Activated naive CD4-positive, alpha-beta T cell (primary cell): Measurements from ENCODE around the gene ST3GAL3.
"Not testable (repeated sequence)": the region's sequence is repeated elsewhere in the genome, so short reads cannot be mapped to it uniquely, and the experiment has no call there.

Experiments
- DNase-seq, 4 experiments: peaks; one replicate each; lab custom pipeline; 2025; lab: John Stamatoyannopoulos, UW

The ST3GAL3 gene

DNA sequence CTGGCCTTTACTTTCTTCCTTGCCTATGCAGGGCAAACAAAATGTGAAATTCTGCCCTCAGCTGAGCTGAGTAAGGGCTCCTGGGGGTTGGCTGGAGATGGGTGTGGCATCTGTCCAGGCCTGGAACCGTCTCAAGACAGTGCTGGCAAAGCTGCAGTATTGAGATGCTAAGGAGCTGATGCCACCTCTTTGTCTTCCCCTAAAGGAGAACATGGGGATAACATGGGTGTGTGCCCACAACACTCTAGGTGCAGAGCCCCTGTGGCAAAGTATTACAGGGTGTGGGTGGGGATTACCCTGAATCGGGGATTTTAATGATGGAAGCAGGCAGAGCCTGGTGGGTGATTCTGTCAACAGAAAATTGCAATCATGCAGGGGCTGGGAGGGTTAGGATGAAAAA, 2.5 kb upstream of the ST3GAL3 start:
- no peak for DNase-seq

DNA sequence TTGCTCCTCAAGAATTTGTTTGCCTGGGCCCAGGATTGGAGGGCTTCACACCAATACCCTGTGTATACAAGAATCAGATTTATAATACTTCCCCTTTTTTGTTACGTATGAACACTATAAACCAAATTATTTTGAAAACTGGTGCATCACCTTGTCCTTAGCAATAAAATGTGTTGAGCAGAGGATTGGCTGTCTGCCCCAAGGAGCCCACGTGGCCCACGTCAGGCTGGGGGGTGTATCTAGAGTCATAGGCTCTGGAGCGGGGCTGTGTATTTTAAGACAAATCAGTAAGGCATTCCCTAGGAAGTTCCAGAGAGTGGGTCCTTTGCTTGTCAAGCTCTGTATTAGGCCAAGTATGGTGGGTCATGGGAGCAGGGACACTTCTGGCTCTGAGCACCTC, 2.0 kb upstream of the ST3GAL3 start:
- DNase-seq: no peak

DNA sequence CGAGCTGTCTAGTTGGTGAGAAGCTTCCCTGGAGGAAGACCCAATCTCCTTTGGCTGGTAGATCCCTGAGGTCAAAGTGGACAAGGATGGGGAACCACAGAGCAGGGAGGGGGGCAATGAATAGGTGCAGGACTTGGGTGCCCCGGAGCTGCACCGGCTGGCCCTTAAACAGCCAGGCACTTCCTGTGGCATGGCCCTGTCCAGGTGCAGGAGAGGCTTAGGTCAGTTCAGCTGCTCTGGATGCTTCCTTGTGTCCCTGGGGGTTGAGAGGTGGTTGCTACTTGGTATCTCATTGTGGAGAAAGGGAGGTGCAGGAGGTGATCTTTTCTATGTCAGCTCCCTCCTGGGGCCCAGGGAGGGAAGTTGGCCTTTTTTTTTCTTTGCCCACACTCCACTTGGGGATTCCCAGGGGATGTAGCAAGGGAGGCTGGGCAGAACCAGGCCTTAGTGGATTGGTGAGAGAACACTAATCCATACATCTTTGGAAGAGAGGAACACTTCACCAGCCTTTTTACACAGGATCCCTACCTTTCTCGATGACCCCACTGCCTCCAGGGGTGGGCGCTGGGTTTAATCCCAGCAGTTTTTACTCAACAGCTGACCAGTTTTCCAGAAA, 1.2 kb upstream of the ST3GAL3 start:
- DNase-seq: no peak

DNA sequence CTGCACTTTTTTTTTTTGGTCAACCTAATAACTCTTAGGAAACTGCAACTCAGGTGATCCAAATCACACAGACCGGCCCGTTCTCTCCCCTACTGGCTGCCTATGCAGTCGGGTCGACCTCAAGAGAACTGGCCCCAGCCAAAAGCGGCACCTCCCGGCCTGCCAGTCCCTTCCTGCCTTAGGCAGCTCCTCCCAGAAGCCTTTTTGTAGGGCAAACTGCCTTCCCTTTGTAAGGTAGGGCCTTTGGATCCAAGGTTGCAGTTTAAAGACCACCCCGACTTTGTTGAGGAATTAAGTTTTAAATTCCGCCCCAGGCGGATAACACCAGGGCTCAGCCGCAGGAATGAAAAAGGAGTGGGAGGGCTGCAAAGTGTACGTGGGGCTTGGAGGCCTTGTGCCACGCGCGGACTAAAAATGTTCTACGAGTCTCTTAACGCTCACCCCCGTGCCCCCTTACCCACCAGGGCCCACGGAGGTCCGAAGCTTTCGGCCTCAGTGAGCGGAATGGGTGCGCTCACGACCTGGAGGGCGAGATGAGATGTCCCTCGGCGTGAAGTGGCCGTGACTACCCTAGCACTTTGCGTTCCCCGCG, 642 bp upstream of the ST3GAL3 start:
- DNase-seq: no peak

DNA sequence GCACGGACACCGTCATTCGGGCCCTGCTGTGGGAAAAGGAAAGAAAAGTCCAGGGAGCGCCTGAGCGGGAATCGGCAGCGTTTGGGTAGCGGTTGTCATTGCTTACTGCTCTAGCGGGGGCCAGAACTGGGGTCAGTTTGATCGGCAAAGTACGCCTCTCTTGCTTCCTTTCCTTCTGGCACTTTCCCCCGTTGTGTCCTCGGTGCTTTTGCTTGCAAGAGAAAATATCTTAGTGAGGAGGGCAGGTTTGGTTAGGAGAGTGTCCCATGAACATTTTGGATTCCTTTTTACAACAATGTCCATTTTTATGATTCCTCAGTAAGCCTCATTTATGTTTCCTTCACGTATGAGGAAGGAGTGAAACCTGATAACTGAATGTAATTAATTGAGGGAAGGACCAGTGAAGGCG, 670 bp downstream of the ST3GAL3 start:
- DNase-seq: no peak

DNA sequence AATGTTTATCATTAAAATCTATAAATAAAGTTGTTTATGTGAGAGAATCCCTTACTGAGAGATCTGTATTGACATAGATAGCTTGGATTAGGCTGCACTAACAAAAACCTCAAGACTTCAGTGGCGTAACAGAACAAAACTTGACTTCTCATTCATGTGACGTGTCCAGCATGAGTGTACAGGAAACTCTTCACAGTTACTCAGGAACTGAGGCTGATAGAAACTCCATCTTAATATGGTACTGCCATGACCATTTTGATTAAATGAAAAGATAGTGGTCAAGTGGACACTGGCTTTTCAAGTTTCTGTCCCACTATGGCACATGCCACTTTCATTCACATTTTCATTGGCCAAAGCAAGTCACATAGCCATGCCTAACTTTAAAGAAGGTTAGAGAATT, 3.7 kb downstream of the ST3GAL3 start:
- no peak for DNase-seq

DNA sequence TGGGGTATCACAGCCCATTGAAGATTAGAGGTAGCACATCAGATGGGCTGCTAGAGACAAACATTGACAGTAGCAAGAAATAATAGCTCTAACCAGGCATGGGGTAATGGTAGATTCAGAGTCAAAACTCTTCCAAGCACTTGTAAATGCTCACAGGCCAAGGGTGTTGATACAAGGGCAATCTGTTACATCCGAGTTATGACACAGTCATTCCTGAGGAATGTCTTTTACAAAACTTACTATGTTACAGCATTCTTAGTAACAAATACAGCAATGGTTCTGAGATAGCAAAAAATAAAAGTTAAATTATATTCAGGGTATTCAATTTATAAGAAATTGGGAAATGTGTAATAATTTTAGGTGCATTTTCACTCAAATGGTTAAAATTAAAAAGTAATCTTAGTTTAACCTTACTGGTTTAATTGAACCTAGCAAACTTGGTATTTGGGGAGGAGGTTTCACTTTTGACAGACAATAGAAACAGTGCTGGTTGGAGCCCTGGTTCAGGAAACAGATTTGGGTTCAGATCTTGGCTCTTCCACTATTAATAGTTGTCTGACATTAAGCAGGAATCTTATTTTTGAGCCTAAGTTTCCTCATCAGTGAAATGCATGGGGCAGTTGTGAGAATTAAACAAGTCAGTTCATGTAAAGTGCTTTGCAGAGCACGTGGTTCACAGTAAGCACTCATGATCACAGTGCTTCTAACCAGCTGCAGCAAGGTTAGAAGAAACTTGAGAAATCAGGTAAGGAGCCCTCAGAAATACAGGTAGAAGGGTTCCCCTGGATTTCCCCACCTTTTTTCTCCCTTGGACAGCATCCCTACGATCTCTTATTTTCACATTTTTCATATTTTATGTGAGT, 4.4 kb downstream of the ST3GAL3 start:
- DNase-seq: no peak

DNA sequence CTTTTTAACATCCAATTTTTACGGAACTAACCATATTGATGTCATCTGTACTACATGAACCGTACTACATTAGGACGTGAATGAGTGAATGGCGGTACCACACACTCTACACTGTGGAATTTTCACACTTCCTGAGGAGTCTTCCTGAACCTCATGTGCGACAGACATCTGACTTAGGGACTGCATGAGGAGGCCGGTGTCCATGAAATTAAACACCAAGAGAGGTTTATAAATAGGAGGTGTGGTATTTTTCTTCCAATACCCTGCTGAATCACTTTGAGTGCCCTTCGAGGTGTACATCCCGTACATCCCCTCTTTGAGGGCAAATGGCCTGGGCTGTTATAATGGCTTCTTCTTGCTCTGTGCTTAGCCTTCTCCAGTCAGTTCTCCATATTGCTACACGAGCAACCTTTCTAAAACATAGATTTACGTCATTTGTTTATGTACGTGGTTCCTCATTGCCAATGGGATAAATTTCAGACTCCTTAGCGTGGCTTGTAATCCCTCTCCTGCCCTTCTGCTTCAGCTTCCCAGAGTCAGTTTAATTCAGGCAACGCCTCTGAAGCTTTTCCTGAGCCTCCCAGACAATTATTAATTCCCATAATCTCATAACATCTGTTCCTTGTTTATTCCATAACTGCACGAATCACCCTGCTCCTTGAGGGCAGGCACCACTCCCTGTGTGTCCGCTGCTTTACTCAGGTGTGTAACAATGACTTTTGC, 9.4 kb downstream of the ST3GAL3 start:
- no peak for DNase-seq

DNA sequence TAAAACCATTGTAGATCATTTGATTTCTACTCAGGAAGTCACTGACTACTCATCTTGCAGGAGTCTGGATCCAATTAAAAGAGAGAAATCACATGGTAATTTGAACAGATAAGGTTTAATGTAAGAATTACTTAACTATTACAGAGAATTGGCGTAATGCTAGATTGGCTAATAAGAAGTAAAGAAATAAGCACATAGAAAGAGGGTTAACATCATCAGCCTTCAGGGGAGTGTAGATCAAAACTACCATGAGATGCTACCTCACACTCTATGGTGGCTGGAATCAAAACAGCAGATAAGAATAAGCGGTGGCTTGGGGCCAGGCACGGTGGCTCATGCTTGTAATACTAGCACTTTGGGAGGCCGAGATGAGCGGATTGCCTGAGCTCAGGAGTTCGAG, 11.7 kb downstream of the ST3GAL3 start:
- DNase-seq: no peak

DNA sequence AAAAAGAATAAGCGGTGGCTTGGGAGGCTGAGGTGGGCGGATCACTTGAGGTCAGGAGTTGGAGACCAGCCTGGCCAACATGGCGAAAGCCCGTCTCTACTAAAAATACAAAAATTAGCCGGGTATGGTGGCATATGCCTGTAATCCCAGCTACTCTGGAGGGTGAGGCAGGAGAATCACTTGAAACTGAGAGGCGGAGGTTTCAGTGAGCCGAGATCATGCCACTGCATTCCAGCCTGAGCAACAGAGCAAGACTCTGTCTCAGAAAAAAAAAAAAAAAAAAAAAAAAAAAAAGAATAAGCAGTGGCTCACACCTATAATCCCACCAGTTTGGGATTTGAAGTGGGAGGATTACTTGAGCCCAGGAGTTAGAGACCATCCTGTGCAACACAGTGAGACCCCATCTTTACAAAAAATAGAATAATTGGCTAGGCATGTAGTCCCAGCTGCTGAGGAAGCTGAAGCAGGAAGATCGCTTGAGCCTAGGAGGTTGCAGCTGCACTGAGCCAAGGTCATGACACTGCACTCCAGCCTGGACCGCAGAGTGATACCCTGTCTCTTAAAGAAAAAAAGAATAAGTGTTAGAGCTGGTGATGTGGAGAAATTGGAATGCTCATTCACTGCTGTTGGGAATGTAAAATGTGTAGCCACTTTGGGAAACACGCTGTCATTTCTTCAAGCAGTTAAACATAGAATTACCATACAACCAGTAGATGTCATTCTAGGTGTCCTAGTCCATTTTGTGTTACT, 12.5 kb downstream of the ST3GAL3 start:
- not testable (repeated sequence) for DNase-seq

DNA sequence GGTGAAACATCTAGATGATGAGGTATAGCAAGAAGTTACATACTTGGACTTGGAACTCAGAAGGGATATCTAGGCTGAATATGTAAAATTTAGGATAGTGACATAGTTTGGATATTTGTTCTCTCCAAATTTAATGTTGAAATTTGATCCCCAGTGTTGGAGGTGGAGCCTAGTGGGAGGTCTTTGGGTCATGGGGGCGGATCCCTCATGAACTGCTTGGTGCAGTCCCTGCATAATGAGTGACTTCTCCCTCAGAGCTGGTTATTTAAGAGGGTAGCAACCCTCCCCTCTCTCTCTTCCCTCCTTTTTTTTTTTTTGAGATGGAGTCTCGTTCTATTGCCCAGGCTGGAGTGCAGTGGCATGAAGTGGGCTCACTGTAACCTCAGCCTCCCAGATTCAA, 15.5 kb downstream of the ST3GAL3 start:
- DNase-seq: no peak

DNA sequence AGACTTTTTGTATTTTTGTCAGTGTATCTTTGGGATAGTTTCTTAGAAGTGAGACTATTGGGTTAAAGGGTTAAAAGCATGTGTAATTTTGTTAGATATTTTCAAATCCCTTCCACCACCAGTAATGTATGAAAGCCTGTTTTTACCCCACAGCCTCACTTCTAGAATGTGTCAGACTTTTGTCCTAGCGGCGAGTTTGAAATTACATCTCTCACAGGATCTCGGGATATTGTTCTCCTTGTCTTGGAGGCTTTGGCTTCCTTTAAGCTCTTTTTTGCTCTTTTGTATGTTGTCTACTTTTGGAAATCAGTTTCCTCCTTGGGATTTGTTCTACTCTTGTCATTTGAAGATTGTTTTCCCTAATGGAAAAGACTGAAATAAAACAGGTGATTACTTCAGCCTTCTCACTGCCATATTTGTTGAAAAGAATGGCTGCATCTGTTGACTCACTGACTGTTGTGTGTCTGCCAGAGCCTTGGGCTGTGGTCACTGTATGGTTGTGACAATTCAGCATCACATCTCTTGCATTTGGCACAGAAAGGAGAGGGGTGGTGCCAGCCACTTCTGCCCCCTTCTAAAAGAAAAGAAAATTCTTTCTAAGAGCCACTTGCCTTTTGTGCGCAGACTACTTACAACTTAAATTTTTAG, 22.6 kb downstream of the ST3GAL3 start:
- DNase-seq: no peak

DNA sequence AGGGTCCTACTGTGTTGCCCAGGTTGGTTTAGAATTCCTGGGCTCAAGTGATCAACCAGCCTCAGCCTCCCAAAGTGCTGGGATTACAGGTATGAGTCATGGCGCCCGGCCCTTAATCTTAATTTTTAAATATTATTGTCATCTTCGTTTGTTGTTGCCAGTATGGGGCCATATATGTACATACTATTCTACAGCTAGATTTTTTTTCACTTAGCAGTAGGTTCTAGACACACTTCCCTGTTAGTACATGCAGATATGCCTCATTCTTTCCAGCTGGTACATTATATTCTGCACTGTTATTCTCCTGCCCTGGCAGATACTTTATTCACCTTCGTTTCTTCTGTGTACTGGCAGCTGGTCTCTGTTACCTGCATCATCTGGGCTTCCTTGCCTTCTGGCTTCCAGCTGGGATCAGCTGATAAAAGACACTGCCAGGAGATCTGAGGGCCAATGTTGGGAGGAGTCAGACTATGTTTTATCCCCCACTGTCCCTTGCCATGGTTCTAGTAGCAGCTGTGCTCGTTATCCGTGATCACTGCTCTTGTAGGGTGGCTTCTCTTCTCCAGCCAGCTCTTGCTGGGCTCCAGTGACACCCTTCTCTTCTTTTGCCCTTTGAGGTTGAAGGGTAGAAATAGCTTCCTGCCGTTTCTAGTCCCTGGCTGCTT, 24.7 kb downstream of the ST3GAL3 start:
- DNase-seq: no peak

DNA sequence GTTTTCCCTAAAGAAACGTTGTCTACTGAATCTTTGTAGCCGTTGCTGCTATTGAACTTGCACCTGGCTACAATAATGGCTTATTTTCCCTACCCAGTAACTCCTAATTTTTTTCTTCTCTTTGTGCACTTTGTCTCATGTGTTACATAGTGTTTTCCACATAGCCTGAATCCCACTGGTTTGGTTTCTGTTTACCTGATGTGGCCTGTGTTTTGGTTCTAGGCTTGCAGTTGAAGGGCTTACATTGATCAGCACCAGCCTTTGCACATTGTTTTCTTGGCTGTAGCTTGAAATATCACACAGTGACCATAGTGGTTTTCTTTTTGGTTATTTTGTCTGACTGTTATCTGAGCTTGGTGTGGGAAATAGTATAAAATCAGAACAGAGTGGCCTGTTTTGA, 29.5 kb downstream of the ST3GAL3 start:
- no peak for DNase-seq

DNA sequence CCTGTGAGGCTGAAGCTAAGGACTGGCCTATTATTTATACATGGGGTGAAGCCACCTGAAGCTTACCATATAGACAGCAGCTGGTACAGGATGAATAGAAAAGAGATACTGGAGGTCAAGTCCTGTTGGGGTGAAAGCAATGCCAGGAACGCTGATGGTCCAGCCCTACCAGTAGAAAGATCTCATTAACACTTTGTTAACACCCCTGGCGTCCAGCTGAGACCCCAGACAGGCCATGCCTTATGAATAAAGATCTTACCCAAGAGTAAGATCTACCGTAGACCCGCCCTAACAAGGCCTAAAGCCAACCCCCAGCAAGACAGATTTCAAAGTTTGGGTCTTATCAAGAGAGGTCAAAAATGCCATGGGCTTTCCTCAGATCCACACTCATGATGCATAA, 34.7 kb downstream of the ST3GAL3 start:
- DNase-seq: no peak

DNA sequence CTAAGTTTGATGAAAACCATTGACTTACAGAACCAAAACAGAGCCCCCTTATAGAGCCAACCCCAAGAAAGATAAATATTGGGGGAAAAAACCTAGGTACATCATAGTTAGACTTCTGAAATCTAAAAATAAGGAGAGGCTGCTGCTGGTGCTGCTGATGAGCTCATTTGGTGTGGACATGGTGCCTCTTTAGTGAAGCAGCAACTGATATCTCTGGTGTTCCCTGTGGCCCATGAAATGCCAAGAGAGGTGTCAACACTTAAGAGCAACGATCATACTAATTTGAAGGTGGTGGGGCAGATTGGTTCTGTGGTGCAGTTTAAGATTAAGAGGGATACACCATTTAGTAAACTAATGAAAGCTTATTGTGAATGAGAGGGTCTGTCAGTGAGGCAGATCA, 35.9 kb downstream of the ST3GAL3 start:
- DNase-seq: no peak

DNA sequence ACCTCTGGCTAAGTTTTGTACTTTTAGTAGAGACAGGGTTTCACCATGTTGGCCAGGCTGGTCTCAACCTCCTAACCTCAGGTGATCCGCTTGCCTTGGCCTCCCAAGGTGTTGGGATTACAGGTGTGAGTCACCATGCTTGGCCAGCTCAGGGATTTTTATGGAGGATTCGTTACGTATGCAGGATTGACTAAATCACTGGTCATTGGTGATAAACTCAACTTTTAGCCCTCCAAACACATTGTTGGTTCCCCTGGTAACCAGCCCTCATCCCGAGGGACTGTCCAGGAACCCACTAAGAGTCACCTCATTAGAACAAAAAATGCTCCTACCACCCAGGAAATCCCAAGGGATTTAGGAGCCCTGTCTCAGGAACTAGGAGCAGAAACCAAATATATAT, 40.4 kb downstream of the ST3GAL3 start:
- no peak for DNase-seq

DNA sequence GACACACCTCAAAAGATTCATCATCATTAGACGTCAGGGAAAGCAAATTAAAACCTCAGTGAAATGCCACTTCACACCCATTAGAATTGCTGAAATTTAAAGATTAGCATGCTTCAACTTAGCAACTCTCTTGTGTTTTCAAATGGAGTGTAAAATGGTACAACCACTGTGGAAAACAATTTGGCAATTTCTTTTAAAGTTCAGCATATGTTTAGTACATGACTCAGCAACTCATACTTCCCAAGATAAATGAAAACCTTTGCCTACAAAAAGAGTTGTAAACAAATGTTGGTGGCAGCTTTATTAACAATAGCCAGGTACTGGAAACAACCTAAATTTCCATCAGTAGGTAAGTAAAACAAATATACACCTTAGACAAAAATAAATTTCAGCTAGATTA, 42.7 kb downstream of the ST3GAL3 start:
- DNase-seq: no peak

DNA sequence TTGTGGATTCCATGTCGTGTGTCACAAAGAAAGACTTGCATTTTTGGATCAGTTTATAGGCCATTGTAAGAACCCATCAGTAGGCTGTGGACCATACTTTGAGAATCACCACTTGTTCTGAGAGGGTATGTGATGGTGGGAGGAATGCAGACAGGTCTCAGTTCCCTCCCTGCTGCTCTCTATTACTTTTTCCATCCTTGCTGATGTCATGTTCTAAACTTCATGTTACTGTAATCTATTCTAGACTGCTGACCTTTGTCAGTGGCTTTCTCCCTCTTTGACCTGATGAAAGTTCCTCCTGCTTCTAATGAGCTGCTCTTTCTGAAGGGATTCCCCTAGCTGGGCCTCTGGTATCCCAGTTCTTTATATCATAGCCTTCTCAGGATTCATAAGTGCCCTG, 46.1 kb downstream of the ST3GAL3 start:
- DNase-seq: no peak

DNA sequence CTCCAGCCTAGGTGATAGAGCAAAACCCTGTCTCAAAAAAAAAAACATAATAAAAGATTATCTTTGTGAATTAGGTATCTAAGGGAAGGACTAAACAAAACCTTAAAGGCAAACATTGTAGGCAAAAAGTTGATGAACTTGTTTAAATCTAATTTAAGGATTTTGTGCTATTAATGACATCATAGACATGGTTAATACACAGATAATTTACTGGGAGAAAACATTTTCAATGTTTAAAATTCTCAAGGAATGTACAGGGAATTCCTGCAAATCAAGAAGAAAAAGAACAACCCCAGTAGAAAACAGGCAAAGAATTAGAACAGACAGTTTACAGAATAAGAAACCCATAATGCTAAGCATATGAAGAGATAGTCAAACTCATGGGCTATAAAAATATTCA, 47.6 kb downstream of the ST3GAL3 start:
- no peak for DNase-seq
